Thoracic aorta (tissue), 2 donors: Measurements from ENCODE around the gene SUN2. TPM values are rescaled to one million over a fixed set of nuclear protein-coding genes. Genes with fewer than 3 reads are reported as not detected.

Source experiments
- ATAC-seq: fragments of 150-250 bp; one replicate; pipeline ENCODE4 v1.8.0; 2017; ENCODE audit warnings: low read depth; ENCODE audit not compliant: insufficient number of reproducible peaks, low FRiP score
- DNase-seq: peaks from one replicate; pipeline ENCODE4 v3.0.0-alpha.2; 2020; ENCODE audit warnings: low spot score
- H3K27ac ChIP-seq, 2 donors: fragments of 200-600 bp; sonication (generic); 1 replicate in 1 of 2; 2 replicates in 1 of 2; pipeline ENCODE4 v1.5.1; 2016; ENCODE audit warnings: mild to moderate bottlenecking in 2 of 2, moderate library complexity in 2 of 2
- H3K27me3 ChIP-seq: fragments of 200-600 bp; sonication (generic); replicated peaks from 2 replicates; pipeline ENCODE4 v1.6.0; 2016; ENCODE audit warnings: mild to moderate bottlenecking; ENCODE audit not compliant: insufficient read depth
- H3K36me3 ChIP-seq: fragments of 200-600 bp; sonication (generic); one replicate; pipeline ENCODE4 v1.5.1; 2016
- H3K4me1 ChIP-seq, 2 donors: fragments of 200-600 bp; sonication (generic); 1 replicate in 1 of 2; 2 replicates in 1 of 2; pipeline versions ENCODE4 v1.5.1 to v1.6.0; 2016; ENCODE audit warnings: low read depth in 2 of 2, mild to moderate bottlenecking in 1 of 2; ENCODE audit not compliant: control insufficient read depth in 1 of 2
- H3K4me3 ChIP-seq: fragments of 200-600 bp; sonication (generic); 2 replicates; pipeline ENCODE4 v1.5.1; 2016; ENCODE audit warnings: mild to moderate bottlenecking
- H3K9me3 ChIP-seq: fragments of 200-600 bp; sonication (generic); 2 replicates; pipeline ENCODE4 v1.5.1; 2016
- CTCF ChIP-seq: fragments of 200-600 bp; sonication (generic); IDR thresholded peaks from one replicate; pipeline ENCODE4 v1.5.1; 2019; ENCODE audit warnings: antibody characterized with exemption
- total RNA-seq, 2 donors: library from RNA; depleted of rRNA; stranded (reverse); fragments of >200 nt; gene quantifications; one replicate each; pipeline versions ENCODE4 v1.1.0 to v1.2.3, GENCODE V29; 2016

The SUN2 gene
- total RNA-seq, 2 donors from 2014 or later = 1,125 to 1,215 TPM

DNA sequence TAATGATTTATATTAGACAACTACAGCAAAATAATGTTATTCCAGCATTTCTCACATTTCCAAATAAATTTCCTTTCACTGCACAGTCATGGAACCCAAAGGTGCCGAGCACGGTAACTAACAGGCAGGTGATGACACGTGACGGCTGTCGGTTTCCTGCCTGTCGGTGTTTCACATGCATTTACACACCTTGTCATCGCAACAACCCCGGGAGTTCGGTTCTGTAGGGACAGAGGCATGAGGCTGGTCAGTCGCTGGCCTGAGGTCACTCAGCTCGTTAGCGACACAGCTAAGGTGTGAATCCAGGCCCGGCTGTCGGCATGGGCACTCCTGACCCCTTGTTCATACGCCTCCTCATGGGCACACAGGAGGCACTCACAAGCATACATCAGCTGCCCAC lies 28.2 kb upstream of the SUN2 start:
- Histone ChIP-seq H3K9me3 (no peaks in the 10 kb centered on the region), H3K4me1 (peaks cover 23 to 69% of the 10 kb centered on the region in 2 donors), H3K4me3 (no peak overlapping the region), H3K27ac (no peak overlapping the region), H3K36me3 (no peaks in the 10 kb centered on the region), H3K27me3 (no peaks in the 10 kb centered on the region)
- DNase-seq (no peak), ATAC-seq (no peak)
- TF ChIP-seq CTCF = no peak

GRCh38 chr22:38783095-38783615 lies 27.4 kb upstream of the SUN2 start:
- Histone ChIP-seq H3K9me3 (no peaks in the 10 kb centered on the region), H3K27ac (peak overlapping the region; percentile 5 to 44), H3K36me3 (no peaks in the 10 kb centered on the region), H3K4me1 (peaks cover 18 to 61% of the 10 kb centered on the region in 2 donors), H3K4me3 (no peak overlapping the region), H3K27me3 (no peaks in the 10 kb centered on the region)
- DNase-seq (no peak), ATAC-seq (no peak)
- TF ChIP-seq CTCF = no peak

DNA sequence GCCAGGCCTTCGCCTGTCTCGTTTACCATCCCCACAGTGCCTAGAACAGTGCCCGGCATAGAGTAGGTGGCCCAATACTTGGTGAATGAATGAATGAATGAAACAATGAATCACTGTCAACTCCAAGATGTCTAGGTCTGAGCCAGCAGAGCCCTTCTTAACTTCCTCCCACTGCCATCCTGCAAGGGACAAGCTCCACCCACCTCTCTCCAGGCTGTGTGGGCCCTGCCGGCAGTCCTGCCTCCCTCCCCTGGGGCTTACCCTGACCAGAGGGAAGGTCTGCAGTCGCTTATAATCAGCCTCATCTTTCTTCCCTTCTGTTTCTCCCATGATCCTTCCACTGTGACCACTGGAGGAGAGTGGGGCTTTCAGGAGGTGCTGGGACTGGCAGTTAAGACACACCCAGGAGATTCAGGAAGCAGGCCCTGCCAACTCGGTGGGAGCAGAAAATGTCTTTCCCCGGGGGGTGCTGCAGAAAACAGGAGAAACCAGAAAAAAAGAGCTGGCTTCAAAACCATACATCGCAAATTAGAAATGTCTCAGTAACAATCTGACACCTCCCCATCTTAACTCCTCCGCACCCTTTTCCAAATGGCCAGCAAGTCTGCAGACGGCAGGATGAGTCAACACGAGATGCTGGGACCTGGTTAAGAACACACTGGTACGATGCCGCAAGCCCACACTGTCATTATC lies 26.8 kb upstream of the SUN2 start:
- TF ChIP-seq CTCF = no peak
- Histone ChIP-seq H3K4me3 (no peak overlapping the region), H3K27me3 (no peaks in the 10 kb centered on the region), H3K9me3 (no peaks in the 10 kb centered on the region), H3K4me1 (peaks cover 12 to 54% of the 10 kb centered on the region in 2 donors), H3K36me3 (no peaks in the 10 kb centered on the region), H3K27ac (peak overlapping the region in 1 of 2 donors; percentile 25)
- DNase-seq (no peak), ATAC-seq (no peak)

GRCh38 chr22:38781033-38781432 lies 25.2 kb upstream of the SUN2 start:
- no peak overlapping the region for H3K27ac ChIP-seq
- ATAC-seq (no peak), DNase-seq (no peak)
- peaks cover 2 to 39% of the 10 kb centered on the region in 2 donors for H3K4me1 ChIP-seq
- TF ChIP-seq CTCF = no peak
- no peaks in the 10 kb centered on the region for H3K27me3 ChIP-seq
- H3K4me3 ChIP-seq = no peak overlapping the region
- no peaks in the 10 kb centered on the region for H3K36me3 ChIP-seq
- H3K9me3 ChIP-seq = no peaks in the 10 kb centered on the region

DNA sequence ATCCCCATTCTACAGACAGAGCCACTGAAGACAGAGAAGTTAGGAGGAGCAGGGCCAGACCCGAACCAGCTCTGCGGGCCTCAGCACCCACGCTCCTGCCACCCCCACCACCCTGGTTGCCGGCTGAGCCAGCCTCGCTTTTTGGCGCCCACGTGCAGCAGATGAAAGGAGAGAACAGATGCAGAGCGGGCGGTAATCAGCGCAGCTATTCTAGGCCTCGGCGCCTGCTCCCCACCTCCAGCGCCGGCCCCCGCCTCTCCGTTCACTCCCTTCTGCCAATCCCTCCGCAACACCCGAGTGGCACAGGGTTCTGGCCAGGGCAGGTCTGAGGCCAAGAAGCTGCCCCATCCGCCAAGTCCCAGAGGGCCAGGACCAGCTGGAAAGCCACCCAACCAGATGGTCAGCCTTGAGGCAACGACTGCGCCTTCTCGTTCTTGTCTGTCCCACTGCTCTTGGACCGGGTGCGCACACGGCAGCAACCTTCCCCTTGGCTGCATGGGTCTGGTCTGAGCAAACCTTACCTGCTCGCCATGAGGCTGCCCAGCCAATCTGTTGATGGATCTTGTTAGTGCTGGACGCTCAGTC lies 21.4 kb upstream of the SUN2 start:
- peaks cover 0 to 16% of the 10 kb centered on the region in 2 donors for H3K4me1 ChIP-seq
- no peaks in the 10 kb centered on the region for H3K27me3 ChIP-seq
- no peak for TF ChIP-seq CTCF

More for the DNA sequence above, 21.4 kb upstream of the SUN2 start:
- DNase-seq (no peak), ATAC-seq (no peak)
- Histone ChIP-seq H3K4me3 (no peak overlapping the region), H3K9me3 (no peaks in the 10 kb centered on the region), H3K27ac (no peak overlapping the region), H3K36me3 (no peaks in the 10 kb centered on the region)
